EL (cell line): Measurements from ENCODE around the gene STIM2.
"Not testable (repeated sequence)": the region's sequence is repeated elsewhere in the genome, so short reads cannot be mapped to it uniquely, and the experiment has no call there.

ENCODE experiments used
- DNase-seq: peaks from one replicate; pipeline ENCODE4 v3.0.0-alpha.2; 2016

The STIM2 gene

DNA sequence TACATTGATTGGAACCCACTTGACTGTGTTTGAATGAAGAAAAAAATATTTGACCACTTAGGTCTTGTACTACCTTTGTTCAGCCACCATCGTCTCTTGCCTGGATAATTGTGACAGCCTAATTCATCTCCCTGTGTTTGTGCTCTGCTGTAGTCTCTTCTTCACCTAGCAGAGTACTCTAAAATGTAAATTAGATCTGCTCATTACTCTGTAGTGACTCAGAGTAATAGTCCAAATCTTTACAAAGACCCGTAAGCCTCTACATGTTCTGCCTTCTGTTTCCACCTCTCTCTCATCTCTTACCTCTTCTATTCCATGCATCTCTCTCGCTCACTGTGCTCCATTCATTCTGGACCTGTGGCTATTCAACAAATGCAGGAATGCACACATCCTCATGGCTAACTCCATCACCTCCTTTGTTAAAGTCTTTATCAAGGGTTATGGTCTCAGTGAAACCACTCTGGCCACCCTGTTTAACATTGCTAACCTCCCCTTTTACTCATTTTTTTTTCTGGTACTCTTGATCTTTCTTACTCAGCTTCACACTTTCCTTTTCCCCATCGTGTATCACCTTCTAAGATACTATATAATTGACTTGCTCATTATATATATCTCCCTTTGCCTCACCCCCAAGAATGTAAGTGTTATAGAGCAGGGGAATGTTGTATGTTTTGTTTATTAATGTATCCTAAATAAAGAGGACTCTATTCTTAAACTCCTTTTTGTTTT, 98.4 kb downstream of the STIM2 start:
- no peak for DNase-seq

DNA sequence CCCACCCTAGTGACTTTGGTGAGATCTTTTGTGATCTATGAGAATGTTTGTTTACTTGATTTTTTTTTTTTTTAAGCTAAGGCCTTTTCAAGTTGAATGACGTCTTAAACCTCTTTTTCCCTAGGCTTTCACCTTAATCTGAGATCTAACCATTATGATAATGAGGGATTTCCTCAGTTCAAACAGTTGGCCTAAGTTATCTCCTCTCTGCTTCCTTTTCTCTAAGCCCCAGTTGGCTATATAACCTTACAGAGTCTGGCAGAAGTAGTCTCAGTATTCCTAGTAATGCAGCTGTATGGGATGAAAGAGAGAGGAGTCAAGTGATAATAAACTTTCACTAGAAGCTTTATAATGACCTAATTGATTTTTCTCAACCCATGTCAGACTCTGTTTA, 99.0 kb downstream of the STIM2 start:
- no peak for DNase-seq

DNA sequence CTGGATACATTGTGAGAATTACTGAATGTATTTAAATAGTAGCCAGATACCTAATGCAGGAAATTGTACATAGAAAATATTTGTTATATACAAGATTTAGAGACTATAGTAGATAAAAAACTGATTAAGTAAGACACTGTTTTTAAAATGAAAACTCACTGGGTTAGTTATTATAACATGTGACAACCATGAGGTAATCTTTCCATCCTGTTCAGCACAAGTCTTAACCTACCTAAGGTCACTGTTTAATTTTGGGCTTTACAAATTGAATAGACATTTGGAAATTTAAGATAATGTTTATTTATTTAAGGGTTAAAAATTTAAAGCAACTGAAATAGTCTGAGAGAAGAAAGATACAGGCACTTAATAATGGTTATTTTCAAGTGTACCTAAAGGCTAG, 102.1 kb downstream of the STIM2 start:
- DNase-seq = no peak

DNA sequence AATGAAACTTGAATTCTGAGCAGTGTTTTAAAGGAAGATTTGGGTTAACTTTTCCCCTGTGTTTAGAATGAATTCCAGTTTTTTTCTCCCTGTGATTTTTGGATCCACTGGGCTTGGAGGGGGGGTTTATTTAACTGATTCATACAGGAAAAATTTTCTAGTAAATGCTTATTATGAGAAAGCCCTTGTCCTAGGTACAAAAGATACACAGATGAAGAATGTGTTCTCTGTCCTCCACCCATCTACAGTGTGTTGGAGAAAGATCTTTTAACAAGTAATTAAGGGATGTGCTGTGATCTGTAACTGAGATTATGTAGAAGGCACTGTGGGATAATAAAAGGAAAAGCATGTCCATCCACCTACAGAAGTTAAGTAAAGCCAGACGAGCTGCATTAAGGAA, 103.9 kb downstream of the STIM2 start:
- peak; percentile 17 for DNase-seq

DNA sequence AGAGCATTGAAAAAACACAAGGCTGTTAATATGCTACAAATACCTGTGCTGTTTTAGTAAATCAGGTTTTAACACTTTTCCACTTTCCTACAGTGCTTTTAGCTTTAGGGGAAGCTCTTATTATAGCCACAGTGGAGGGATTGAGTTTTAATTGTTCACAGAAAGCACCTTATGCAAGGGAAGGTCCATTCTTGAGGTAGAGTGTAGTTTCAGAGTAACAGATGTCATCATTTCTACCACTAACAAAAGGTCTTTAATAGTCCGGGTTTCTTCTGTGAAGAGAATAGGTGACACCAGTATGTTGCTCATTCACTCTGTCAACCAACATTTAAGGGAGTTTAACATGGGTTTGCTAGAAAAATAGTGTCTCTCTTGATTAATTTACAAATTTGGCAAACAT, 104.4 kb downstream of the STIM2 start:
- no peak for DNase-seq

DNA sequence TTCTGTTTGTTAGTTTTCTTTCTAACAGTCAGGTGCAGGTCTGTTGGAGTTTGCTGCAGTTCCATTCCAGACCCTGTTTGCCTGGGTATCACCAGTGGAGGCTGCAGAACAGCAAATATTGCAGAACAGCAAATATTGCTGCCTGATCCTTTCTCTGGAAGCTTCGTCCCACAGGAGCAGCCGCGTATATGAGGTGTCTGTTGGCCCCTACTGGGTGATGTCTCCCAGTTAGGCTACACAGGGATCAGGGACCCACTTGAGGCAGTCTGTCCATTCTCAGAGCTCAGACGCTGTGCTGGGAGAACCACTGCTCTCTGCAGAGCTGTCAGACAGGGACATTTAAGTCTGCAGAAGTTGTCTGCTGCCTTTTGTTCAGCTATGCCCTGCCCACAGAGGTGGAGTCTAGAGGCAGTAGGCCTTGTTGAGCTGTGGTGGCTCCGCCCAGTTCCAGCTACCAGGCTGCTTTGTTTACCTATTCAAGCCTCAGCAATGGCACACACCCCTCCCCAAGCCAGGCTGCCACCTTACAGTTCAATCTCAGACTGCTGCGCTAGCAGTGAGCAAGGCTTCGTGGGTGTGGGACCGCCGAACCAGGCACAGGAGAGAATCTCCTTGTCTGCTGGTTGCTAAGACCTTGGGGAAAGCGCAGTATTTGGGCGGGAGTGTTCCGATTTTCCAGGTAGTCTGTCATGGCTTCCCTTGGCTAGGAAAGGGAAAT, 115.0 kb downstream of the STIM2 start:
- not testable (repeated sequence) for DNase-seq

DNA sequence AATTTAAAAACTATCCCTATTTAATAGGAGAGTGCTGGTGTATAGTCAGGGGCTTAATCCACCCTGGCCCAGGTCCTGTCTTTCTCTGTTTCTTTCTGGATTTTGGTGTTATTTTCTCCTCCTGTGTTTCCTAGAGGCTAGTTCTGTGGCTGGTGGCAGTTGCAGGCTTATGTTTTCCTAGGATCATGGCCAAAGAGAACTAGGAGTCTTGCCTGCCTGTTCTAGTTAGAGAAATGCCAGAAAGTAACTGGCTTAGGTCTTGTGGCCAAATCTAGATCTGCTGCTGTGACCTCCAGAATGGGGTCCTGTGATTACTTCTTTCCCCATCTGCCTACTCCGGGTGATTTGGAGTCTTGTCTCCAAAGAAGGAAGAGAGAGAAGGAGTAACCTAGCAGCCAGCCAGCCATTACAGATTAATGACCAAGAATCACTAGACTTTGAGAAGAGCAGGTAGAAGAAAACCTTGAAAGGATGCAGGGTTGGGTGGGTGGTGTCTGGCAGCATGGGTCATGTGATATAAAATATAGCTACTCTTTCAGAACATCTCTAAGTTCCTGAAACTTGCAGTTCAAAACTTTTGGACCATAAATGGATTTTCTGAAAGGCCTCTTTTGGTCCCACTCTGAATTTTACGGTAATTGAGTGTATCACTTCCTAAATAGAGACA, 117.9 kb downstream of the STIM2 start:
- no peak for DNase-seq

DNA sequence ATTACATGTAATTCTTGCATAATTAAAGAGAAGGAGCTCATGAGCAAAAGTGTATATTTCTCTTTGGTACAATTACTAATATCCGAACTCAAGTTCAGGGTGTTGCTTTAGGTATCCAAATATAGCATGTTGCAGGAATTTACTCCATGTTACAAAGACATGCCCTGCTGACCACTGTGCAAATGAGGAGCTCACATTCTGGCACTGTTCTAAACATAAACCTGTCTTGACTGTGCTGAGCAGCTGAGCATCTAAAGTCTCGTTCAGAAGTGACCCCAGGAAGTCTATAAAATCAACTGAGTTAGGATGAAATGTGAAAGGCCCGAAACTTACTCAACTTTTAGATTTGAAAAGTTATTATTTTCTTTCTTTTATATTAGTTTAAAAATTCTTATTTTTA, 124.3 kb downstream of the STIM2 start:
- DNase-seq = no peak

DNA sequence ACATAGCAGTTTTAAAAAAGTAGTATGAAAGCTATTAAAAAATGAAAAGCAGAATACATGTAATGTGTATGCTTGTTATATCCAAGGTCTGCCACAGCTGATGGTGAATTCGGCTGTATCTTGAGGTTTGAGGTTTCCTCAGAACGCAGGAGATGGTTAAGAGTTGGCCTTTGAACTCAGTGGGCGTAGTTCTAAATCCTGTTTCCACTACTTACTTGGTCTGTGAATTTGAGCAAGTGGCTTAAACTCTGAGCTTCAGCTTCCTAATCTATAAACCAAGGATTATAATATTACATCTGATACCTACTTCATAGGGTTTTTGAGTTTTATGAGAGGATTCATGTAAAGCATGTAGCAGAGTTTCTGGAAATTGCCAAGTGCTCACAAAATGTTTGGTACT, 125.2 kb downstream of the STIM2 start:
- no peak for DNase-seq

DNA sequence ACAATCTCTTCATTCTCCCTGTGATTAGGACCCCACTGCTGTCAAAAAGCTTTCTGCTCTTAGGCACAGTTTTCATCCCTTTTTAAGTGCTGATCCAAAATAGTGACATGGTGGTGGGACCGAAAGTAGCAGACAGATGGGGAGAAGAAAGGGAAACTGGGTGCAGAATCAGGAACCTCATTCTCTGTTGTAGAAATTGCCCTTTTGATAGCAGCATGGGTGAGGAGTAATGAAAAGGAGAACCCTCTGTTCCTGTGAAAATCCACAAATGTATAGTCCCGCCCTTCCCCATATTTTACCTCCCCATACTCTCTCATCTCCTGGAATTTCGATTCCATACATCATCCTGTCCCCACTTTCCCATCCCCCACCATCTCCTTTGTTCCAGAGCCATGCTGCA, 126.5 kb downstream of the STIM2 start:
- no peak for DNase-seq

DNA sequence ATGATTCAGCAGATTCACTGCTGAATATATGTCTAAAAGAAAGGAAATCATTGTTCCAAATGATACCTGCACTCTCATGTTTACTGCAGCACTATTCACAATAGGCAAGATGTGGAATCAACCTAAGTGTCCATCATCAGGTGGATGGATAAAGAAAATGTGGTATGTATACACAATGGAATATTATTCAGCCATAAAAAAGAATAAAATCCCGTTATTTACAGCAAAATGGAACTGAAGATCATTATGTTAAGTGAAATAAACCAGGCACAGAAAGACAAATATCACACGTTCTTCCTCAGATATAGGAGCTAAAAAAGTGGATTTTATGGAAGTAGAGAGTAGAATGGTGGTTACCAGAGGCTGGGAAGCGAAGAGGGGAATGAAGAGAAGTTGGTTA, 130.4 kb downstream of the STIM2 start:
- DNase-seq = no peak

DNA sequence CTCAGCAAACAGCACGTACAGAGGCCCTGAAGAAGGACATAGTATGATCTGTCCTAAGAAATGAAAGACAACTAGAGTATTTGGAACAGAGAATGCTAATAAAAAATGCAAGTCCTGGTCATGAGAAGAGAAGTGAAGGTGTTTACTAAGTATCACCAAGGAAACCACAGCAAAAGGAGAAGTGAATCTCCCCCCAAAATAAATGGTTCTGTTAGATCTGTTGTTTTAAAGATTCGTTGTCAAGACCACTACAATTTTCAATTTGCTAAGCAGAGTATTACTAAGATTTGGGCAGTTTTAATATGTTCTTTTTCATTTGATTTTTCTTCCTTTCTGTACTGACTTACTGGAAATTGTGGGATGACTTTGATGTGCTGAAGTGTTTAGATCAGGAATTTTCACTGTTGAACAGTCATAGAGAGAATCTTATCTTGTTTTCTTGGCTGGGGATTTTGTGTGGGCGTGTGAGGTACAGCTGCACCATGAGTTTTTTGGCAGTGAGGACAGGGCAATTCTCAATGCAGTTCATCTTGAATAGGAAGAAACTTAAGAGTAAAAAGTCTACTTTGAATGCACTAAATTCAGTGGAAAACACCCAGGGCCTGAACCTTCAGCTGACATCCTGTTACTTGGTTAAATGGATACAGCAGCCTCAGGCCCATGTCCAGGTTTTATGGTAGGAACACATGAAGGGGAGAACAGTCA, 132.2 kb downstream of the STIM2 start:
- DNase-seq = peak; percentile 25

DNA sequence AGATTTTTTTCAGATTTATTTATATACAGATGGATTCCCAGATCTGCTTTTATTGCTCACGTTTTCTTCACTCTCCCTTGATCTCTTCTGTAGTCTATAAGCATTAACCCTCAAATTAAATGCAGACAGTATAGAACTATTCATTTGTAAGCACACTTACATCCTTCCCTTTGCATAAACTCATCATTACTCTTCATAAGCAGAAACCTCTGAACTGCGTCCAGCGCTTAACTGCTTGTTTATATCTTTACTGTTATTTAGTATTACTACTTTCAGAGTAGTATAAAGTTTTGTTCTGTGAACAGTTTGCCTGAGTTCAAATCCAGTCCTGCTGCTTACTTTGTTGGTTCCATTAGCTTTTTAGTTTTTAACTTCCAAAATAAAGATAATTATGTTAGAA, 132.9 kb downstream of the STIM2 start:
- no peak for DNase-seq

DNA sequence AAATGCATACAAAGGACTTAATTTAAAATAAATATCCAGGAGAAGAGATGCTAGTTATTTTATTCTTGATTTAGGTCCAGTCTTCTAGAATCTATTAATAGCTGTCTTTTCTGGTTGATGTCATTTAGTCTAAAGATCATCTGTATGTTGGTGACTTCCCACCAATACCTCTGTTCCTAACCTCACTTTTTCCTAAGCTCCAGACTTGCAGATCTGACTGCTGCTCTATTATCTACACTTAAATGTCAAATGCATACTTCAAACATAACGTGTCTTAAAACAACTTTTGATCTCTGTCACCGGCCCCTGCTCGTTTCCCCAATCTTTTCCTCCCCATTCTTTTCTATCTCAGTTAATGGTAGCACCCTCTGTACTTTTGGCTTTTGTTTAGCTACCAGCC, 133.3 kb downstream of the STIM2 start:
- no peak for DNase-seq

DNA sequence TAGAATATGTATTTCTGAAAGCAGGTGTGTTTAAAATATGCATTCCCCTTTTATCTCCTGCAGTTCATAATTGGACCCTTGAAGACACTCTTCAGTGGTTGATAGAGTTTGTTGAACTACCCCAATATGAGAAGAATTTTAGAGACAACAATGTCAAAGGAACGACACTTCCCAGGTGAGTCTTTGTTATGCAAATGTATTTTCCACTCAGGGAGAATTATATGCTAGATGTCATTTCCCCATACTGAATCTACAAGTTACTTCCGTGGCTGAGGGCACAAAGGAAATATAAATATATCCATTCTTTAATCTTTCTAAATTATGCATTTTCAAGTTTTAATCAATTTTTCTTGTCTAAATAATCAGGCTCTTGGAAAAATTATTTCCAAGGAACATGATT, 134.7 kb downstream of the STIM2 start:
- no peak for DNase-seq

DNA sequence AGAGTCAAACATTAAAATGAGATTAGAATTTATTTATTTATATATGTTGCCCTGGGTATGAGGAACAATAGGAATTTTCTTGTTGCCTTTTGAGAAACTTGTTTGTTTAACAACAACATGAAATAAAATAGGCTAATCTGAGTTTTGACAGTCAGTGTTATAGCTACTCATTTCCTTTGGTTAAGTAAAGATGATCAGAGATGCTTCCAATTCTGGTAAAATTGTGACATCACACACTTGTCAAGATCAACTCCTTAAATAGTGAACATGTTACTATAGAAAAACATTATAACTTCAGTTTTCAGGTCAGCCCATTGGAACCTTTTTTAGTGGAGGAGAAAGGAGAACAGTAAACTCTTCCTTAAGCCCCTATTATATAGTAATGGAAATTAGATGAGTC, 136.1 kb downstream of the STIM2 start:
- DNase-seq = no peak

DNA sequence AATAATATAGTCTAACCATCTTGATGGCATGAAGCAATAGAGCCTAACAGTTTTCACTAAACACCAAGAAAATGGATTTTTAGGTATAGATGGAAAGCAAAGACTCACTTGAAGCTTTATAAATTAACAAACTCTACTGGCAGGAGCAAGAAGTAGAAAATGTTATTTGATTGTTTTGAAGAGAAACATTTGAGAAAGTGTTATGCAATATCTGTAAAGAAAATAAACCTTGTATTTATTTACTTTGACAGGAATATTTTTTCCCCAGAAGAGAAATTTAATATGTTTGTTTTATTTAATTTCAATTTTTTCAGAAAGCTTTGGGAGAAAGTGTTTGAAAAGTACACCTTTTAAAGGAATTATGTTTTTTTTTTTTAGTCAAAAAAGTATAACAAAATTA, 139.0 kb downstream of the STIM2 start:
- no peak for DNase-seq

DNA sequence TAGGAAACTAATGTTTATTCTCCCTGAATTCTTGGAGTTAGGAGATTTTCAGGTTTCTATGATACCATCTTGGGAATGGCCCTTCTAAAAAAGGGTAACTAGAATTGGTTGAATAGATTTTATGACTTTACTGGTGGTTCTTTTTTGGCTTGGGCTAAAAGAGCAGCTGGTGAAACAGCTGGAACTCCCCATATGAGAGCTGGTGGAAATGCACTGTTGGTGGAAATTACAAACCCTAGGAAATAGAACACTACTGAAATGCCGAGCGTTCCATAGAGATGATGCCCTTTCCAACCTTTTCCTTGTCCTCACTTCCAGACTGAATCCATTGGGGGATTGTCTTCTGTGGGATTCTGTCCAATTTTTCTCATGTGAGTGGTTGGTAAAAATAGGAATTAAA, 139.5 kb downstream of the STIM2 start:
- no peak for DNase-seq

DNA sequence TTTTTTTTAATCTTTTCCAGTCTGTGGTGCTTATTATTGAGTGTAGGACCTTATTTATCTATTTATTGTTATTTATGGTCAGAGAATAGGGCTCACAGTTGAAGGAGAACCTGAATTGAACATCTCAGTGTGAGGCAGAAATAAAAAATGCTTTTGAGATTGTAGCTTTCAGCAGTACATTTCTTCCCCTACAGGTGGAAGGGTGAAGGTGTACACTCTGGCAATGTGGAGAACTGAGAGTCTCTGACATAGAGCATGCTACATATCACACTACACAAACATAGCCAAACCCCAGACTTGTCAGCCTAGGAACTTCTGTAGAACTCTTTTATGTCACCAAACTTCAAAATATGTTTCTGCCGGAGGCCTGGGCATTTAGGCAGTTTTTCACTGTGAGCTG, 140.2 kb downstream of the STIM2 start:
- no peak for DNase-seq

DNA sequence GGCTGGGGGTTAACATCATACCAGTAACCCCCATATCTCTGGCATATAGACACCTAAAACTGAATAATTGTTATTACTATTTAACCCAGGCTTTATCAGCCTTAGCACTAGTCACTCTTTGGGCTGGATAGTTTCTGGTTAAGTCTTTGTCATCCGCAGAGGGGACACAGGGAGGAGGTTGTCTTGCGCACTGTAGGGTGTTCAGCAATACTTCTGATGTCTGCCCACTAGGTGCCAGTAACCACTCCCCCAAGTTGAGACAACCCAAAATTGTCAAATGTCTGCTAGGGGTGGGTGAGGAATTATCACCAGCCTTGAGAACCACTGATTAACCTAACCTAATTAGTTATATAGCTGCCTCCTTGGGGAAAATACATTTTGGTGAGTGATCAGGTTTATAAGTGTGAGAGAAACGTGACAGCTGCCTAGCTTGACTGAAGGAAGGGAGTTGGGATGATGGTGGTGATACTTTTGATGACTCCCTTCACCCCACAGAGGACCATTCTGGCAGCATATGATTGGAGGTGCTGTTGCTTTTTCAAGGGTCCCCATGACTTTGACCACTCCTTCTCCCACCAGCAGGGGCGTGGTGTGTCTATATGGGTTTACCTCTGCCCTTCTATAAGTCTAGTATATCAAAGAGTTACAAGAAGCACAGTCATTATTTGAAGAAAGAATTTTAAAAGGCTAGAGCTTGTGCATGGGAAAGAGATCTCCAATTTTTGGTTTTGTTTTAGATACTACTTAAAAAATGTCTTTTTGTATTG, 140.9 kb downstream of the STIM2 start:
- DNase-seq = no peak

DNA sequence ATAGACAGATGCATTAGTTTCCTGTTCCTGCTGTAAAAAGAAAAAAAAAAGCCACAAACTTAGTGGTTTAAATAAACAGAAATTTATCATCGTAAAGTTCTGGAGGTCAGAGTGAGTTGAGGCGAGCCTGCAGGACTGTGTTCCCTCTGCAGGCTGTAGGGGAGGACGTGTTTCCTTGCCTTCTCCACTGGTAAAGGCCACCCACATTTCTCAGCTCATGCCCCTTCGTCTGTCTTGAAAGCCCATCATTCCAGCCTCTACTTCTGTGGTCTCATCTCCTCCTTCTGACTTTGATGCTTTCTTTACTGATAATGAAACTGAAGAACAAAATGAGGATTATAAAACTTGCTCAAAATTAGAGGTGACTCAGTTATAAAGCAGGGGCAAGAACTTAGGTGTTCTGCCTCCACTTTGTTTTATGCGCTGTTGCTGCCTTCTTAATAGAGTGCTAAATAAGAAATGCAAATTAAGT, 143.0 kb downstream of the STIM2 start:
- DNase-seq = peak; percentile 67

DNA sequence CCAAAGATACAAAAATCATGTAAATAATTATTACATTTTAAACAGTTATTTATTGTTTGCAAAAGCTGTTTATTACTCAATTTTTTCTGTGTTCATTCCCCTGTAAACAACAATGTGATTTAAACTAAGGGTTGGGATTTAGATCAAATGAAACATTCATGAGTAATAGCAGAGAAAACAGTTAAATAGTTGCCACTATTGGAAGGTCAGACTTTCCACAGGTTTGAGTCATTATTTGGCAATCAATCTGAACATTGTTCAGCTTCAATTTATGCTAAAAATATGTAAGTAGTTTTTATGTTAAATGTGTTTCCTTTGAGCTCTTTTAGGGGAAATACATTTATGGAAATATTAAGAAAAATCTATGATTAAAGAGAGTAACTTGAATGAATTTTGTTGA, 144.9 kb downstream of the STIM2 start:
- DNase-seq = peak; percentile 72
